Lower lobe of right lung (tissue), 2 donors: Measurements from ENCODE around the gene SFXN2. TPM values are rescaled to one million over a fixed set of nuclear protein-coding genes. Genes with fewer than 3 reads are reported as not detected.

Experiments
- ATAC-seq, 2 donors: fragments of 200-7000 bp; cut with Tn5 transposase; one replicate each; pipeline ENCODE4 v1.9.1; 2020 to 2022; ENCODE audit warnings: mild to moderate bottlenecking in 2 of 2, moderate library complexity in 2 of 2
- DNase-seq: peaks from one replicate; pipeline ENCODE4 v3.0.0-alpha.2; 2020
- H3K27ac ChIP-seq: fragments of 200-600 bp; one replicate; pipeline ENCODE4 v1.8.0; 2022
- H3K27me3 ChIP-seq: fragments of 200-600 bp; one replicate; pipeline ENCODE4 v1.8.0; 2022; ENCODE audit warnings: low read depth
- H3K36me3 ChIP-seq: fragments of 200-600 bp; one replicate; pipeline ENCODE4 v1.8.0; 2022; ENCODE audit warnings: mild to moderate bottlenecking
- H3K4me1 ChIP-seq: fragments of 200-600 bp; one replicate; pipeline ENCODE4 v1.8.0; 2022
- H3K4me3 ChIP-seq: fragments of 200-600 bp; one replicate; pipeline ENCODE4 v1.8.0; 2022; ENCODE audit warnings: mild to moderate bottlenecking
- H3K9me3 ChIP-seq: fragments of 200-600 bp; one replicate; pipeline ENCODE4 v1.8.0; 2022
- CTCF ChIP-seq: fragments of 200-600 bp; IDR thresholded peaks from one replicate; pipeline ENCODE4 v1.8.0; 2022; ENCODE audit warnings: antibody characterized with exemption, mild to moderate bottlenecking
- intact Hi-C: fragments of 100-400 bp; cut with DNase I; formaldehyde crosslinking; loops from one replicate; pipeline ENCODE4 v1.11.0; 2022
- total RNA-seq: library from RNA; stranded (reverse); fragmentation: NEBNext Ultra II Directional; extraction: Animal tissue kit (Norgen Biotek cat#: 25700); gene quantifications from one replicate; pipeline ENCODE4 v1.2.1, GENCODE V29; 2021
- donor health status: DM: no; HTN: yes; CAD: no; lungs with severe emphysema.

Gene SFXN2
- total RNA-seq, 1 donor from 2014 or later = 10.0 TPM

GRCh38 chr10:102775201-102775934 is 60.9 kb downstream of the SFXN2 start:
- Histone ChIP-seq H3K27me3 (no peaks in the 10 kb centered on the region), H3K27ac (peak overlapping the region; percentile 91), H3K9me3 (no peaks in the 10 kb centered on the region), H3K4me1 (peaks cover 88% of the 10 kb centered on the region), H3K4me3 (peak overlapping the region; percentile 39), H3K36me3 (no peaks in the 10 kb centered on the region)
- ATAC-seq = peak in 1 of 2 donors; percentile 18
- TF ChIP-seq CTCF = no peak
- intact Hi-C loops = no loop called here
- DNase-seq = no peak

GRCh38 chr10:102775935-102776669 is 61.7 kb downstream of the SFXN2 start:
- Histone ChIP-seq H3K36me3 (no peaks in the 10 kb centered on the region), H3K27ac (peak overlapping the region; percentile 91), H3K27me3 (no peaks in the 10 kb centered on the region), H3K9me3 (no peaks in the 10 kb centered on the region), H3K4me1 (peaks cover 88% of the 10 kb centered on the region), H3K4me3 (peak overlapping the region; percentile 39)
- DNase-seq (peak; percentile 63), ATAC-seq (peak; percentile 54 to 74)
- TF ChIP-seq CTCF = no peak
- intact Hi-C loops = no loop called here

- intact Hi-C loops = no loop called here
- peak overlapping the region; percentile 91 for H3K27ac ChIP-seq
- no peaks in the 10 kb centered on the region for H3K9me3 ChIP-seq
- ATAC-seq (peak; percentile 85 to 91), DNase-seq (peak; percentile 80)
- H3K36me3 ChIP-seq = no peaks in the 10 kb centered on the region
- H3K27me3 ChIP-seq = no peaks in the 10 kb centered on the region
- TF ChIP-seq CTCF = no peak
- H3K4me1 ChIP-seq = peaks cover 94% of the 10 kb centered on the region
- H3K4me3 ChIP-seq = peak overlapping the region; percentile 39
These were observed 62.5 kb downstream of the SFXN2 start for GRCh38 chr10:102776779-102777456.

GRCh38 chr10:102777711-102778453 is 63.4 kb downstream of the SFXN2 start:
- peaks cover 99% of the 10 kb centered on the region for H3K4me1 ChIP-seq
- H3K9me3 ChIP-seq = no peaks in the 10 kb centered on the region
- intact Hi-C loops = no loop called here
- TF ChIP-seq CTCF = no peak
- H3K36me3 ChIP-seq = no peaks in the 10 kb centered on the region
- H3K4me3 ChIP-seq = no peak overlapping the region
- peak overlapping the region; percentile 91 for H3K27ac ChIP-seq
- no peak for ATAC-seq
- no peaks in the 10 kb centered on the region for H3K27me3 ChIP-seq
- no peak for DNase-seq

- no peaks in the 10 kb centered on the region for H3K36me3 ChIP-seq
- intact Hi-C loops = no loop called here
- no peak for DNase-seq
- no peak overlapping the region for H3K27ac ChIP-seq
- no peak for ATAC-seq
- TF ChIP-seq CTCF = no peak
- no peak overlapping the region for H3K4me3 ChIP-seq
- H3K27me3 ChIP-seq = no peaks in the 10 kb centered on the region
- H3K4me1 ChIP-seq = peaks cover 99% of the 10 kb centered on the region
- no peaks in the 10 kb centered on the region for H3K9me3 ChIP-seq
These were observed 64.3 kb downstream of the SFXN2 start for GRCh38 chr10:102778781-102779180.
